Hepatic stellate cell (primary cell): ENCODE measurements around the gene DVL2.

ENCODE experiments used
- DNase-seq: peaks from one replicate; pipeline ENCODE4 v3.0.0; 2011; ENCODE audit warnings: low spot score

DVL2 gene

DNA sequence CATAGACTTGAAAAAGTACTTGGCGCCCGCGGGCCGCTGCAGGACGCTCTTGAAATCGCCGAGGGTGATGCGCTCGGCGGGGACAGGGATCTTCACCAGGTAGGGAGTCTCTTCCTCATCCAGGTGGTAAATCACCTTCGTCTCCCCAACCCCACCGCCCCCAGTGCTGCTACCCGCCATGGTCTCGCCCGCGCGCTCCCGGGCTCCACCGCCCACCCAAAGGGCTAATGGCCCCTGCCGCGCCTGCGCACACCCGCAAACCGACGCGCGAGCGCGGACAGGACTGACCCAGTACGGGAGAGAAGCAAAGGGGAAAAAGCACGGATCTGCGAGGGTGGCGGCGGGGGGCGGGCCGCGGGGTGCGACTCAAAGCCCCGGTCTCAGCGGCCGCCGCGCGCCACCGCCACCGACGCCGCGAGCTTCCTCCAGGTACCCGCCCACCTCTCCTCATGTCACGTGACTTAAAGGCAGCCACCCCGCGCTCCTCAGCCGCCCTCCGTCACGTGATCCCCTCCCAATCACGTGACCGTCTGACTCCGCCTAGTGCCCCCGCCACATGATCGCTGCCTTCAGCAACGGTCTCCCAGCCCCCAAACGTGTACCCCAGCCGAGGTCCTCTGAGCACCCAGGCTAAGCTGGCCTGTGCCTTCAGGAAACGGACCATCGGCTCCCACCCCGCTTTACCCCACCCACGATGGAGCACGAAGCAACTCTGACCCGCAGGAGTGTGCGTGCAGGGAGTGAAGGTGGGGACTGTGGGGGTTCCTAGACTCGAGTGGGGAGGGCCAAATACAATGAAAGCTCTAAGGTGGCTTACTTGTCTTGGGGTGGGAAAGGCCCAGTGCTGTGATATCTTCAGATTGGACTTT is at the start of gene DVL2:
TSS of gene DVL2 (minus strand) at position 435 of the 869 bp plus-strand sequence. CDS start at position 180, 255 bp downstream.
- DNase-seq, result peak; percentile 98

GRCh38 chr17:7283471-7284216 is 49.3 kb upstream of the DVL2 start:
- no peak for DNase-seq

DNA sequence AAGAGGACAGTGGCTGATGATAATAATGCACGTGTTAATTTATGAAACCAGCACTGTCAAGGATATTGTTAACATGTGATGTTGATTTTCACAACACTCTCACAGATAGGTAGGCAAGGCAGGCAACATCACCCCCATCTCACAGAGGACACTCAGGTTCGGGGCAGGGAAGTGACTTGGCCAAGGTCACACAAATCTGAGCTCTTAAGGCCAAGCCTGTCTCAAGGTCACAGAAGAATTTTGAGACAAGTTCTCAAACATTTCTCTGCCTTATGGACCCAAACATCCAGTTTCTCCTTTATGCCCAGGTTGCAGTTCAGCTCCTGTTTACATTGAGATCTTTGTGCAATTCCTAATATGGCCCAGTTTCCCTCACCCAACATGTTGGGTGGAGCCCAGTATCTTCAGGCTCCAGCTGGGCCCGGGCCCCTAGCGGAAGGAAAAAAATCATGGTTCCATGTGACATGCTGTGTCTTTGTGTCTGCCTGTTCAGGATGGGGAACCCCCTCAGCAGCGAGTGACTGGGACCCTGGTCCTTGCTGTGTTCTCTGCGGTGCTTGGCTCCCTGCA is 48.5 kb upstream of the DVL2 start:
- DNase-seq, result no peak

- peak; percentile 9 for DNase-seq
These were observed 47.8 kb upstream of the DVL2 start for GRCh38 chr17:7281953-7282751.

GRCh38 chr17:7281074-7281952 is 47.0 kb upstream of the DVL2 start, which contains the start of gene SLC2A4:
TSS of gene SLC2A4 (plus strand) at chr17:7281718. CDS start at chr17:7281935, 217 bp downstream.
- DNase-seq, result peak; percentile 98

DNA sequence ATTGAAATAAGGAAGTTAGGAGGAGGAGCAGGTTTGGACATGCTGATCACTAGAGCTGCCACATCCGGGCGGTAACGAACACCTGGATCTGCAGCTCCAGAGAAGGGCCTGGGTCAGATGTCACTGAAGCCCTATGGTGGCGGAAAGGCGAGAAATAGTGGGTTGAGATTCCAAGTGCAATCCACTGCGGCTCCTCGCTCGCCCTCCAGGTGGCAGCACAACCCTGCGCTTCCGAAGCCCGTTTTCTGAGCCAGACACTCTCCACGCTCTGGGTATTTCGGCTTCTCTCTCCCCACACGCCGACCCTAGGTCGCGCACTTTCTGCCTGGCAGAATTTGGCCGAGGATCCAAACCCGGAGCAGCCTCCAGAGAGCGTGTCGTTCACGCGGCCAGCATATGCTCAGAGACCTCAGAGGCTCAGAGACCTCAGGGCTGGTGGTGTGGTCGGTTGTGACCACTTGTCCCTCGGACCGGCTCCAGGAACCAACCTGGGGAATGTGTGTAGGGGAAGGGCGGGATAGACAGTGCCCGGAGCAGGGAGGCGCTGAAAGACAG is 46.3 kb upstream of the DVL2 start:
- DNase-seq, result peak; percentile 89

DNA sequence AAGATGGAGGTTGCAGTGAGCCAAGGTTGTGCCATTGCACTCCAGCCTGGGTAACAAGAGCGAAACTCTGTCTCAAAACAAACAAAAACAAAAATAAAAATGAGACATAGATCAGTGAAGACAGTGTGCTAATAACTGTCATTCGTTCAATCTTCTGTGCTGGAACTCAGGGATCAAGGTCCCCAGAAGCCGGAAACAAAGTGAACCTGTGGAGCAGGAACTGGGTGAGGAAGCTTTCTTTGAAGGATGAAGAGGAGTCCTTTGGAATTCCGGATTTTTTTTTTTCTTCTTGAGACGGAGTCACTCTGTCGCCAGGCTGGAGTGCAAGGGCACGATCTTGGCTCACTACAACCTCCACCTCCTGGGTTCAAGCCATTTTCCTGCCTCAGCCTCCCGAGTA is 45.1 kb upstream of the DVL2 start:
- DNase-seq, result no peak

GRCh38 chr17:7266784-7267183 is 32.5 kb upstream of the DVL2 start:
- DNase-seq, result no peak

- DNase-seq, result no peak
These were observed 29.4 kb upstream of the DVL2 start for GRCh38 chr17:7263801-7264078.

GRCh38 chr17:7262935-7263800 is 28.9 kb upstream of the DVL2 start:
- DNase-seq, result no peak

DNA sequence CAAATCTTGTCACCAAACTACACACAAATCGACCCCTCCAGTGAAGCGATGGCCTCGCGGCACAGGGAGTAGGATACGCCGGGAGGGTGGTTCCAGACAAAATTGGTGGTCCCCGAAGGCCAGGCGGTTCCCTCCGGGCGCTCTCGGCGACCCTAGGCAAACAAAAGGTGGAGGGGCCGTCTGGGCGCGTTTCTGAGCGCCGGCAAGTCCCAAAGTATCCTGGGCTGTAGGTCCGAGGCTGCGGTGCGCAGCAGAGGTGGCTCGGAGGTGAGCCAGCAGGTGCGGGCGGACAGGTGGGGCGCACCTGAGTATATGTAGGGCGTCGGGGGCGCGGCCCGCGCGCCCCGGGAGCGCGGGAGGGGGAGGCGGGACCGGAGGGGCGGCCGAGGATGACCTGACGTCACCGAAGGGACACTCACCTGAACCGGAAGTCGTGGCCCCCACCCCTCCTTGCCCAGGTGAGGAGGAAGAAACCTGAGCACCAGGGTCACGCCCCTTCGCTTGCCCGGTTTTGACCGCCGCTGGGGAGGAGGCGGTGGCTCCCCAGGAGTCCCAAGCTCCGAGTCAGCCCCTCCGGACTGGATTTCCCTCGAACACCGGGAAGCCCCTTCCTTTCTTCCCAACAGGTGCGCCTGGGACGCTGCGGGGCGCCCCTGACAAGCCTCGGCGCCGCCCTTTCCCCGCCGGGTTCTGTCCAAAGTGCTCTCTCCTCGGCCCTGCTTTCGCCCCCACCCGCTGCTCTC is 28.0 kb upstream of the DVL2 start, which contains the start of gene CLDN7:
TSS of gene CLDN7 (minus strand) at position 287 of the 743 bp plus-strand sequence. CDS start 435 bp downstream, outside the sequence.
- DNase-seq, result no peak

- peak; percentile 28 for DNase-seq
These were observed 27.3 kb upstream of the DVL2 start for GRCh38 chr17:7261379-7262191.

- DNase-seq, result peak; percentile 60
These were observed 26.5 kb upstream of the DVL2 start for GRCh38 chr17:7260651-7261378.

DNA sequence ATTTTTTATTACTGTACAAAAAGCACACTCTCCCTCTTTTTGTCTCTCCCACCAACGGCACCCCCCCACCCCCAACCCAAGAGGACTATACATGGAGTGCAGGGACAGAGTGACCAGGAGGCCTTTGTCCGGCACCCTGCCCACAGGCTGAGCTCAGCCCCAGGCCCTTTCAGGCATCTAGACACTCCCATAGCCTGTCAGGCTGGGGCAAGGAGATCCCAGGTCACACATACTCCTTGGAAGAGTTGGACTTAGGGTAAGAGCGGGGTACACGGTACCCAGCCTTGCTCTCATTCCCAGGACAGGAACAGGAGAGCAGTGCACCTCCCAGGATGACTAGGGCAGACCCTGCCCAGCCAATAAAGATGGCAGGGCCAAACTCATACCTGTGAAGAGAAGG is 25.8 kb upstream of the DVL2 start:
- DNase-seq, result no peak

DNA sequence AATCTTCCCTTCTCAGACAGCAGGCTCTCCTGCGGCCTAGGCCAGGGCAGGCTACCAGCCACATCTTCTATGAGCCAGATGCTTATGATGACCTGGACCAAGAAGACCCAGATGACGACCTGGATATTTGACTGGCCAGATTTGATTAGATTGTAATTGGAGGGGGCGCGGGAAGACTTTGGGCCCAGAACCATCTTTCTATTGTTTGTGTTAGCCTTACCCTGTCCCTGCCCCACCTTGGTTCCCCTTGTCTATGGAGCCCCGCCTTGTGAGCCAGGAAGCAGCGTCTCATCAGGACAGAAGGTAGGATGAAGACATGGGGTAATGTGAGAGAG is 25.2 kb upstream of the DVL2 start:
- DNase-seq, result no peak

GRCh38 chr17:7258731-7259554 is 24.6 kb upstream of the DVL2 start:
- no peak for DNase-seq
